Astrocyte (in vitro differentiated cells and primary cell): ENCODE results near the gene OR51E2. TPM values are rescaled to one million over a fixed set of nuclear protein-coding genes. Genes with fewer than 3 reads are reported as not detected.

ENCODE experiments used
- DNase-seq: peaks from one replicate; pipeline ENCODE4 v3.0.0-alpha.2; 2010; ENCODE audit warnings: low read depth
- FAIRE-seq: peaks from 2 replicates; lab custom pipeline; 2011; peaks lifted over from hg19 to GRCh38; lab: Jason Lieb, UNC
- H2AFZ ChIP-seq: 2 replicates; pipeline ENCODE4 v1.6.0; 2012; ENCODE audit warnings: low read depth, low read length, inconsistent platforms
- H3K27ac ChIP-seq: 2 replicates; pipeline ENCODE4 v1.5.1; 2011; ENCODE audit warnings: low read depth, low read length, inconsistent platforms
- H3K27me3 ChIP-seq: 2 replicates; pipeline ENCODE4 v1.6.0; 2011; ENCODE audit warnings: low read length, inconsistent platforms; ENCODE audit not compliant: insufficient read depth
- H3K36me3 ChIP-seq: 2 replicates; pipeline ENCODE4 v1.5.1; 2011; ENCODE audit warnings: low read length, inconsistent platforms; ENCODE audit not compliant: insufficient read depth
- H3K4me1 ChIP-seq: 2 replicates; pipeline ENCODE4 v1.5.1; 2011; ENCODE audit warnings: low read length, inconsistent platforms; ENCODE audit not compliant: insufficient read depth
- H3K4me2 ChIP-seq: 2 replicates; pipeline ENCODE4 v1.6.0; 2012; ENCODE audit warnings: low read length, inconsistent platforms
- H3K4me3 ChIP-seq: 2 replicates; pipeline ENCODE4 v1.5.1; 2011; ENCODE audit warnings: low read depth, mild to moderate bottlenecking, low read length, inconsistent platforms; ENCODE audit not compliant: insufficient read depth
- H3K79me2 ChIP-seq: 2 replicates; pipeline ENCODE4 v1.6.0; 2012; ENCODE audit warnings: mild to moderate bottlenecking, low read length, inconsistent platforms; ENCODE audit not compliant: insufficient read depth
- H3K9ac ChIP-seq: 2 replicates; pipeline ENCODE4 v1.6.0; 2012; ENCODE audit warnings: mild to moderate bottlenecking, low read length, inconsistent platforms
- H3K9me3 ChIP-seq: 2 replicates; pipeline ENCODE4 v1.5.1; 2012; ENCODE audit warnings: low read depth, mild to moderate bottlenecking, low read length, inconsistent platforms; ENCODE audit not compliant: insufficient read depth
- H4K20me1 ChIP-seq: 2 replicates; pipeline ENCODE4 v1.6.0; 2012; ENCODE audit warnings: low read length, inconsistent platforms; ENCODE audit not compliant: insufficient read depth
- H3K27ac Mint-ChIP-seq: one replicate; pipeline ENCODE4 v1.8.0; 2021; ENCODE audit warnings: mild to moderate bottlenecking, mixed read lengths; ENCODE audit not compliant: unreplicated experiment
- H3K27me3 Mint-ChIP-seq: one replicate; pipeline ENCODE4 v1.8.0; 2021; ENCODE audit warnings: low read depth, mixed read lengths; ENCODE audit not compliant: unreplicated experiment
- H3K36me3 Mint-ChIP-seq: one replicate; pipeline ENCODE4 v1.8.0; 2021; ENCODE audit warnings: low read depth, mixed read lengths; ENCODE audit not compliant: unreplicated experiment
- H3K4me1 Mint-ChIP-seq: one replicate; pipeline ENCODE4 v1.8.0; 2021; ENCODE audit warnings: low read depth, mixed read lengths; ENCODE audit not compliant: unreplicated experiment
- H3K4me3 Mint-ChIP-seq: one replicate; pipeline ENCODE4 v1.8.0; 2021; ENCODE audit warnings: mild to moderate bottlenecking, moderate library complexity, mixed read lengths; ENCODE audit not compliant: unreplicated experiment
- H3K9me3 Mint-ChIP-seq: one replicate; pipeline ENCODE4 v1.8.0; 2021; ENCODE audit warnings: mild to moderate bottlenecking, mixed read lengths; ENCODE audit not compliant: unreplicated experiment
- EZH2 ChIP-seq: IDR thresholded peaks from 2 replicates; pipeline ENCODE4 v1.6.1; 2012; ENCODE audit warnings: mild to moderate bottlenecking, low read length, inconsistent platforms; ENCODE audit not compliant: insufficient read depth
- total RNA-seq: library from RNA; stranded (reverse); gene quantifications from 2 replicates; pipeline ENCODE4 v1.2.1, GENCODE V29; 2021
- TF ChIP-seq, protein P1 (sequence below): IDR thresholded peaks from 2 replicates; pipeline ENCODE4 v1.5.1; 2011; ENCODE audit warnings: low read depth, mild to moderate bottlenecking, inconsistent platforms, low read length, moderate library complexity; ENCODE audit not compliant: insufficient read depth

Gene OR51E2
- total RNA-seq, 1 donor from 2014 or later = 0.27 TPM

DNA sequence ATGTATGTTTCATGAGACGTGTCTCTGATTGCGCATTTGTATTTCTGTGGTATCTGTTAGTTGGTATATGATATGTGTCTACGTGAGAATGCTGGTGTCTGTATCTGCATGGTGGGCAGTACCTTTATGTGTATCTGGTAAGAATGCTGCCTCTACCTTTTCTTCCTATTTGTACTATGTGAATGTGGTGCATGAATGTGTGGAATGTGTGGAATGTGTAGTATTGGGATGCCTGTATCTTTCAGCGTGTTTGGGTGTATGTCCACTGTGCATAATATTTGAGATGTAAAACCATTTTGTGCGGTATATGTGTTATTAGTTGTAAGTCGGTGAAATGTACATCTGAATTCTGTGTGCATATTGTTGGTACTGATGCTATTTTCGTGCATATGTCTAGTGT lies 56.2 kb downstream of the OR51E2 start:
- FAIRE-seq (no peak), DNase-seq (no peak)
- H4K20me1 ChIP-seq = no peaks in the 10 kb centered on the region
- H3K27ac ChIP-seq = no peak overlapping the region
- no peaks in the 10 kb centered on the region for H3K36me3 ChIP-seq
- H3K4me1 Mint-ChIP-seq = peaks cover 10% of the 10 kb centered on the region
- peaks cover 3% of the 10 kb centered on the region for H3K27me3 Mint-ChIP-seq
- H2AFZ ChIP-seq = no peak overlapping the region
- no peaks in the 10 kb centered on the region for H3K9me3 Mint-ChIP-seq
- no peaks in the 10 kb centered on the region for H3K79me2 ChIP-seq
- H3K27ac Mint-ChIP-seq = no peak overlapping the region
- no peaks in the 10 kb centered on the region for H3K36me3 Mint-ChIP-seq
- no peak overlapping the region for H3K4me2 ChIP-seq
- TF ChIP-seq, protein P1, sequence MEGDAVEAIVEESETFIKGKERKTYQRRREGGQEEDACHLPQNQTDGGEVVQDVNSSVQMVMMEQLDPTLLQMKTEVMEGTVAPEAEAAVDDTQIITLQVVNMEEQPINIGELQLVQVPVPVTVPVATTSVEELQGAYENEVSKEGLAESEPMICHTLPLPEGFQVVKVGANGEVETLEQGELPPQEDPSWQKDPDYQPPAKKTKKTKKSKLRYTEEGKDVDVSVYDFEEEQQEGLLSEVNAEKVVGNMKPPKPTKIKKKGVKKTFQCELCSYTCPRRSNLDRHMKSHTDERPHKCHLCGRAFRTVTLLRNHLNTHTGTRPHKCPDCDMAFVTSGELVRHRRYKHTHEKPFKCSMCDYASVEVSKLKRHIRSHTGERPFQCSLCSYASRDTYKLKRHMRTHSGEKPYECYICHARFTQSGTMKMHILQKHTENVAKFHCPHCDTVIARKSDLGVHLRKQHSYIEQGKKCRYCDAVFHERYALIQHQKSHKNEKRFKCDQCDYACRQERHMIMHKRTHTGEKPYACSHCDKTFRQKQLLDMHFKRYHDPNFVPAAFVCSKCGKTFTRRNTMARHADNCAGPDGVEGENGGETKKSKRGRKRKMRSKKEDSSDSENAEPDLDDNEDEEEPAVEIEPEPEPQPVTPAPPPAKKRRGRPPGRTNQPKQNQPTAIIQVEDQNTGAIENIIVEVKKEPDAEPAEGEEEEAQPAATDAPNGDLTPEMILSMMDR = no peak
- no peak for TF ChIP-seq EZH2
- no peaks in the 10 kb centered on the region for H3K4me1 ChIP-seq
- H3K4me3 Mint-ChIP-seq = no peak overlapping the region
- no peaks in the 10 kb centered on the region for H3K27me3 ChIP-seq
- no peak overlapping the region for H3K9ac ChIP-seq
- no peak overlapping the region for H3K4me3 ChIP-seq
- H3K9me3 ChIP-seq = no peaks in the 10 kb centered on the region

DNA sequence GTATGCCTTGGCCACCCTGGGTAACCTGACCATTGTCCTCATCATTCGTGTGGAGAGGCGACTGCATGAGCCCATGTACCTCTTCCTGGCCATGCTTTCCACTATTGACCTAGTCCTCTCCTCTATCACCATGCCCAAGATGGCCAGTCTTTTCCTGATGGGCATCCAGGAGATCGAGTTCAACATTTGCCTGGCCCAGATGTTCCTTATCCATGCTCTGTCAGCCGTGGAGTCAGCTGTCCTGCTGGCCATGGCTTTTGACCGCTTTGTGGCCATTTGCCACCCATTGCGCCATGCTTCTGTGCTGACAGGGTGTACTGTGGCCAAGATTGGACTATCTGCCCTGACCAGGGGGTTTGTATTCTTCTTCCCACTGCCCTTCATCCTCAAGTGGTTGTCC lies 57.7 kb downstream of the OR51E2 start:
- Histone ChIP-seq H3K9ac (no peak overlapping the region), H3K4me3 (no peak overlapping the region), H3K27ac (no peak overlapping the region), H3K4me2 (no peak overlapping the region), H3K4me1 (no peaks in the 10 kb centered on the region), H3K79me2 (no peaks in the 10 kb centered on the region), H3K9me3 (no peaks in the 10 kb centered on the region), H3K27me3 (peaks cover 3% of the 10 kb centered on the region), H2AFZ (no peak overlapping the region), H3K36me3 (no peaks in the 10 kb centered on the region), H4K20me1 (no peaks in the 10 kb centered on the region)
- DNase-seq = no peak
- peaks cover 10% of the 10 kb centered on the region for H3K4me1 Mint-ChIP-seq
- TF ChIP-seq, protein P1 = no peak
- no peak for TF ChIP-seq EZH2
- no peaks in the 10 kb centered on the region for H3K36me3 Mint-ChIP-seq
- no peaks in the 10 kb centered on the region for H3K9me3 Mint-ChIP-seq
- peaks cover 3% of the 10 kb centered on the region for H3K27me3 Mint-ChIP-seq
- no peak overlapping the region for H3K4me3 Mint-ChIP-seq
- H3K27ac Mint-ChIP-seq = no peak overlapping the region
- FAIRE-seq = no peak

DNA sequence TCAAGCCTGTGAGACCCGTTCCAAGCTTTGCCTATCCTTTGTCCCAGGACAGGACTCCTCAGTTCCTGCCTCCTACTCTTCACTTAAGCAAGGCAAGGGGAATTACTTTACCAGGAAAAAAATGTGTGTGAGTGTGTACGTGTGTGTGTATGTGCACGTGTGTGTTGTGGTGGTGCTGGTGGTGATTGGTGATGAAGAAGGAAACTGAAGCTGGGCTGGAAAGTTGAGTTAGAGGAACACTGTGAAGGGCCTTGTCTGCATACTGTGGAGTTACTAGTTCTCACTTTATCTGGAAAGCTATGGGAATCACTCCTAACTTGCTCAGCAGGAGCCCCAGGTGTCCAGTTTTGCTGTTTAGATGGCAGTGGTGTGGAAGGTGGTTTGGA lies 60.0 kb downstream of the OR51E2 start:
- H3K27me3 ChIP-seq = peaks cover 3% of the 10 kb centered on the region
- Mint-ChIP-seq H3K27me3 (no peaks in the 10 kb centered on the region), H3K9me3 (no peaks in the 10 kb centered on the region), H3K36me3 (no peaks in the 10 kb centered on the region), H3K4me3 (no peak overlapping the region), H3K4me1 (peaks cover 8% of the 10 kb centered on the region), H3K27ac (no peak overlapping the region)
- H3K9me3 ChIP-seq = no peaks in the 10 kb centered on the region
- DNase-seq (no peak), FAIRE-seq (no peak)
- no peak overlapping the region for H3K4me2 ChIP-seq
- no peak overlapping the region for H3K4me3 ChIP-seq
- no peak overlapping the region for H3K9ac ChIP-seq
- TF ChIP-seq EZH2 = no peak
- TF ChIP-seq, protein P1 = no peak
- H3K27ac ChIP-seq = no peak overlapping the region
- H2AFZ ChIP-seq = no peak overlapping the region
- H4K20me1 ChIP-seq = no peaks in the 10 kb centered on the region
- no peaks in the 10 kb centered on the region for H3K4me1 ChIP-seq
- no peaks in the 10 kb centered on the region for H3K36me3 ChIP-seq
- H3K79me2 ChIP-seq = no peaks in the 10 kb centered on the region
